HG02885 (cell line): Measurements from ENCODE around the gene AUNIP.

ENCODE experiments used
- ATAC-seq: cut with Tn5 transposase; IDR thresholded peaks from one replicate; pipeline ENCODE4 v1.9.1; 2021; ENCODE audit warnings: mild to moderate bottlenecking; ENCODE audit not compliant: unreplicated experiment, poor library complexity

The AUNIP gene

GRCh38 chr1:25813734-25814471, 45.4 kb downstream of the AUNIP start:
- no peak for ATAC-seq

GRCh38 chr1:25813071-25813733, 46.1 kb downstream of the AUNIP start:
- no peak for ATAC-seq

- no peak for ATAC-seq
Measured at GRCh38 chr1:25811384-25812082, 47.7 kb downstream of the AUNIP start.

GRCh38 chr1:25810341-25811299, 48.6 kb downstream of the AUNIP start:
- ATAC-seq, result no peak

GRCh38 chr1:25809929-25810328, 49.3 kb downstream of the AUNIP start:
- no peak for ATAC-seq

- no peak for ATAC-seq
Measured at GRCh38 chr1:25809283-25809926, 49.9 kb downstream of the AUNIP start.

- ATAC-seq, result no peak
Measured at GRCh38 chr1:25808481-25809244, 50.6 kb downstream of the AUNIP start.

- ATAC-seq, result no peak
Measured at GRCh38 chr1:25807480-25808390, 51.5 kb downstream of the AUNIP start.

GRCh38 chr1:25806418-25806817, 52.8 kb downstream of the AUNIP start:
- no peak for ATAC-seq

GRCh38 chr1:25805863-25806225, 53.4 kb downstream of the AUNIP start:
- no peak for ATAC-seq

- no peak for ATAC-seq
Measured at GRCh38 chr1:25804964-25805862, 54.0 kb downstream of the AUNIP start.

GRCh38 chr1:25804244-25804963, 54.9 kb downstream of the AUNIP start:
- no peak for ATAC-seq

- ATAC-seq, result no peak
Measured at GRCh38 chr1:25803368-25803767, 55.9 kb downstream of the AUNIP start.

GRCh38 chr1:25802915-25803314, 56.3 kb downstream of the AUNIP start:
- no peak for ATAC-seq

- no peak for ATAC-seq
Measured at GRCh38 chr1:25800703-25801377, 58.4 kb downstream of the AUNIP start.
